Endothelial cell of hepatic sinusoid (primary cell): ENCODE results near the gene AP1G1.
"Not testable (repeated sequence)": the region's sequence is repeated elsewhere in the genome, so short reads cannot be mapped to it uniquely, and the experiment has no call there.

ENCODE experiments used
- in situ Hi-C: cut with HindIII; loops from 2 replicates; pipeline ENCODE4 v1.10.0; 2017; ENCODE audit warnings: low sequenced_read_pairs

The AP1G1 gene

GRCh38 chr16:71811261-71811803 is 2.7 kb upstream of the AP1G1 start:
- in situ Hi-C loops = no loop called here

GRCh38 chr16:71810155-71810530 is 1.5 kb upstream of the AP1G1 start:
- in situ Hi-C loops = not testable (repeated sequence)

- in situ Hi-C loops = no loop called here
Measured at GRCh38 chr16:71807905-71808592, 585 bp downstream of the AP1G1 start.

- in situ Hi-C loops = no loop called here
Measured at GRCh38 chr16:71803305-71803690, 5.3 kb downstream of the AP1G1 start.

- in situ Hi-C loops = no loop called here
Measured at GRCh38 chr16:71796501-71797097, 12.0 kb downstream of the AP1G1 start.

- in situ Hi-C loops = no loop called here
Measured at GRCh38 chr16:71794943-71795342, 13.7 kb downstream of the AP1G1 start.

GRCh38 chr16:71794018-71794417 is 14.6 kb downstream of the AP1G1 start:
- in situ Hi-C loops = no loop called here

- in situ Hi-C loops = no loop called here
Measured at GRCh38 chr16:71792176-71792575, 16.5 kb downstream of the AP1G1 start.

- in situ Hi-C loops = not testable (repeated sequence)
Measured at GRCh38 chr16:71790329-71790728, 18.3 kb downstream of the AP1G1 start.

GRCh38 chr16:71789136-71789535 is 19.5 kb downstream of the AP1G1 start:
- in situ Hi-C loops = loop anchor here (5.0 kb wide), 2 partner anchors 38 to 52 kb away; no protein-coding TSS in a partner anchor

GRCh38 chr16:71788578-71788977 is 20.1 kb downstream of the AP1G1 start:
- in situ Hi-C loops = loop anchor here (5.0 kb wide), 2 partner anchors 39 to 51 kb away; no protein-coding TSS in a partner anchor

- in situ Hi-C loops = loop anchor here (5.0 kb wide), 2 partner anchors 42 to 48 kb away; no protein-coding TSS in a partner anchor
Measured at GRCh38 chr16:71785143-71785542, 23.5 kb downstream of the AP1G1 start.

- in situ Hi-C loops = no loop called here
Measured at GRCh38 chr16:71784093-71784492, 24.5 kb downstream of the AP1G1 start.

GRCh38 chr16:71781741-71782140 is 26.9 kb downstream of the AP1G1 start:
- in situ Hi-C loops = no loop called here

- in situ Hi-C loops = no loop called here
Measured at GRCh38 chr16:71780521-71781089, 28.0 kb downstream of the AP1G1 start.

GRCh38 chr16:71778780-71779179 is 29.9 kb downstream of the AP1G1 start:
- in situ Hi-C loops = no loop called here

GRCh38 chr16:71777329-71777728 is 31.3 kb downstream of the AP1G1 start:
- in situ Hi-C loops = no loop called here

GRCh38 chr16:71775949-71776348 is 32.7 kb downstream of the AP1G1 start:
- in situ Hi-C loops = no loop called here

GRCh38 chr16:71771571-71771970 is 37.1 kb downstream of the AP1G1 start:
- in situ Hi-C loops = no loop called here

- in situ Hi-C loops = no loop called here
Measured at GRCh38 chr16:71769222-71769621, 39.4 kb downstream of the AP1G1 start.

- in situ Hi-C loops = no loop called here
Measured at GRCh38 chr16:71767060-71767900, 41.4 kb downstream of the AP1G1 start.
